PC-9 (cell line): ENCODE results near the gene CNTNAP5.

ENCODE experiments used
- EZH2 ChIP-seq: fragments of 200-600 bp; sonication (generic); IDR thresholded peaks from 2 replicates; pipeline ENCODE4 v1.8.0; 2017; ENCODE audit warnings: antibody characterized with exemption, low read depth
- TF ChIP-seq, protein P1 (sequence below): fragments of 200-600 bp; sonication (generic); conservative IDR thresholded peaks from 2 replicates; pipeline ENCODE4 v1.6.1; 2017; ENCODE audit warnings: mixed run types, antibody characterized with exemption, mild to moderate bottlenecking, moderate library complexity

- TF ChIP-seq, protein P1, sequence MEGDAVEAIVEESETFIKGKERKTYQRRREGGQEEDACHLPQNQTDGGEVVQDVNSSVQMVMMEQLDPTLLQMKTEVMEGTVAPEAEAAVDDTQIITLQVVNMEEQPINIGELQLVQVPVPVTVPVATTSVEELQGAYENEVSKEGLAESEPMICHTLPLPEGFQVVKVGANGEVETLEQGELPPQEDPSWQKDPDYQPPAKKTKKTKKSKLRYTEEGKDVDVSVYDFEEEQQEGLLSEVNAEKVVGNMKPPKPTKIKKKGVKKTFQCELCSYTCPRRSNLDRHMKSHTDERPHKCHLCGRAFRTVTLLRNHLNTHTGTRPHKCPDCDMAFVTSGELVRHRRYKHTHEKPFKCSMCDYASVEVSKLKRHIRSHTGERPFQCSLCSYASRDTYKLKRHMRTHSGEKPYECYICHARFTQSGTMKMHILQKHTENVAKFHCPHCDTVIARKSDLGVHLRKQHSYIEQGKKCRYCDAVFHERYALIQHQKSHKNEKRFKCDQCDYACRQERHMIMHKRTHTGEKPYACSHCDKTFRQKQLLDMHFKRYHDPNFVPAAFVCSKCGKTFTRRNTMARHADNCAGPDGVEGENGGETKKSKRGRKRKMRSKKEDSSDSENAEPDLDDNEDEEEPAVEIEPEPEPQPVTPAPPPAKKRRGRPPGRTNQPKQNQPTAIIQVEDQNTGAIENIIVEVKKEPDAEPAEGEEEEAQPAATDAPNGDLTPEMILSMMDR, result no peak
- TF ChIP-seq EZH2, result no peak
Measured at GRCh38 chr2:124756048-124756447, 731.0 kb downstream of the CNTNAP5 start.
